K562 (cell line): Measurements from ENCODE around the gene PEX19. TPM values are rescaled to one million over a fixed set of nuclear protein-coding genes. Genes with fewer than 3 reads are reported as not detected.
A peak's percentile ranks its signal among the peaks of the same experiment; 100 is the strongest.

Experiments used
- CBX1 ChIP-seq: sonication (generic); IDR thresholded peaks from 2 replicates; pipeline ENCODE4 v1.6.1; 2016; ENCODE audit warnings: antibody characterized with exemption, low read depth, mild to moderate bottlenecking
- CBX3 ChIP-seq, 2 experiments: IDR thresholded peaks; 1 replicate in 1 of 2; 2 replicates in 1 of 2; pipeline ENCODE4 v1.6.1; 2012; ENCODE audit warnings: inconsistent platforms in 2 of 2, low read length in 2 of 2, borderline replicate concordance in 1 of 2, control low read depth in 1 of 2
- CHCHD3 ChIP-seq: fragments of 250-450 bp; sonication (Bioruptor Pico); IDR thresholded peaks from 2 replicates; pipeline ENCODE4 v2.1.2; 2022; ENCODE audit warnings: mild to moderate bottlenecking
- CXXC5 ChIP-seq: fragments of 250-450 bp; sonication (Bioruptor Pico); IDR thresholded peaks from 2 replicates; pipeline ENCODE4 v1.8.0; 2022; ENCODE audit warnings: inconsistent platforms, mild to moderate bottlenecking, moderate library complexity
- ETV6 ChIP-seq, 3 experiments: fragments of 150-350 bp in 1 of 3; sonication (generic) in 1 of 3; formaldehyde crosslinking in 1 of 3; IDR thresholded peaks; 2 replicates each; pipeline versions ENCODE4 v1.6.1 to v1.8.0; 2014 to 2022; ENCODE audit warnings: borderline replicate concordance in 2 of 3, low read depth in 2 of 3, antibody characterized with exemption in 1 of 3, low read length in 1 of 3, mild to moderate bottlenecking in 1 of 3, missing genetic modification reagents in 1 of 3
- POLR2A ChIP-seq: fragments of 450-650 bp; conservative IDR thresholded peaks from 2 replicates; pipeline ENCODE4 v1.6.1; 2016
- RB1 ChIP-seq: fragments of 450-650 bp; IDR thresholded peaks from 2 replicates; pipeline ENCODE4 v1.6.1; 2017; ENCODE audit warnings: low read depth, mild to moderate bottlenecking
- RCOR1 ChIP-seq, 2 experiments: IDR thresholded peaks; 2 replicates each; pipeline ENCODE4 v1.6.1; 2012; ENCODE audit warnings: low read depth in 2 of 2, low read length in 2 of 2, borderline replicate concordance in 1 of 2, improper control_type of control experiment in 1 of 2
- SMAD4 ChIP-seq: fragments of 250-450 bp; sonication (Bioruptor Pico); conservative IDR thresholded peaks from 2 replicates; pipeline ENCODE4 v1.8.0; 2021; ENCODE audit warnings: inconsistent platforms, mild to moderate bottlenecking, moderate library complexity
- SMARCB1 ChIP-seq: IDR thresholded peaks from 2 replicates; pipeline ENCODE4 v1.6.1; 2011; ENCODE audit warnings: improper control_type of control experiment, low read depth; ENCODE audit not compliant: insufficient read length
- STAT5A ChIP-seq: IDR thresholded peaks from 2 replicates; pipeline ENCODE4 v1.6.1; 2012; ENCODE audit warnings: low read length, inconsistent platforms, borderline replicate concordance
- ZFPM2 ChIP-seq: fragments of 250-450 bp; sonication (Bioruptor Pico); IDR thresholded peaks from 2 replicates; pipeline ENCODE4 v1.5.1; 2022; ENCODE audit warnings: mild to moderate bottlenecking
- ZKSCAN1 ChIP-seq: fragments of 150-350 bp; IDR thresholded peaks from 2 replicates; pipeline ENCODE4 v1.6.1; 2016; ENCODE audit warnings: low read depth, low read length
- ZNF253 ChIP-seq: fragments of 250-450 bp; sonication (Bioruptor Pico); conservative IDR thresholded peaks from 2 replicates; pipeline ENCODE4 v1.6.1; 2021; ENCODE audit warnings: mild to moderate bottlenecking
- ZNF431 ChIP-seq: sonication (generic); formaldehyde crosslinking; IDR thresholded peaks from 2 replicates; pipeline ENCODE4 v1.8.0; 2022; ENCODE audit warnings: mild to moderate bottlenecking, missing genetic modification reagents
- polyA plus RNA-seq, 8 experiments: library from polyadenylated mRNA; depleted of rRNA in 4 of 8; stranded (reverse) in 5 of 8; unstranded in 3 of 8; fragments of >200 nt; fragmentation: Nextera tagmentation in 2 of 8; fragmentation: Illumina TruSeq in 1 of 8; extraction: Ambion mirVana in 2 of 8; extraction: Trizol in 1 of 8; gene quantifications; 2 replicates each; pipeline versions ENCODE4 v1.2.1 to v1.2.3, GENCODE V29; 2011 to 2014; ENCODE audit warnings: inconsistent platforms in 1 of 8, missing spikeins in 1 of 8
- total RNA-seq, 7 experiments: library from RNA; depleted of rRNA in 6 of 7; stranded (reverse); fragments of >200 nt in 6 of 7; fragmentation: Illumina TruSeq in 2 of 7; extraction: Trizol in 2 of 7; gene quantifications; 2 replicates each; pipeline versions ENCODE4 v1.2.1 to v1.2.3, GENCODE V29; 2011 to 2021; ENCODE audit warnings: low replicate concordance in 1 of 7
- TF ChIP-seq, protein P1 (sequence below): sonication (generic); formaldehyde crosslinking; IDR thresholded peaks from 2 replicates; pipeline ENCODE4 v1.8.0; 2022; ENCODE audit warnings: mild to moderate bottlenecking, missing genetic modification reagents
- TF ChIP-seq, protein P2 (sequence below): fragments of 450-650 bp; IDR thresholded peaks from 2 replicates; pipeline ENCODE4 v1.7.1; 2018; ENCODE audit warnings: mild to moderate bottlenecking, low read depth; ENCODE audit not compliant: partially characterized antibody
- TF ChIP-seq, protein P3 (sequence below), 2 experiments: fragments of 250-450 bp in 1 of 2; fragments of 450-650 bp in 1 of 2; sonication (Bioruptor Pico) in 1 of 2; IDR thresholded peaks; 2 replicates each; pipeline versions ENCODE4 v1.6.1 to v1.8.0; 2016 to 2021; ENCODE audit warnings: mild to moderate bottlenecking in 2 of 2, moderate library complexity in 2 of 2, missing compliant biosample characterization in 1 of 2, missing genetic modification characterization in 1 of 2

PEX19 gene
- total and polyA plus RNA-seq, 9 of the 15 experiments (the other 6 are each of a cell fraction or from before 2014, with no cell fraction given), result 32.5 to 103 (median 59.8) TPM

DNA sequence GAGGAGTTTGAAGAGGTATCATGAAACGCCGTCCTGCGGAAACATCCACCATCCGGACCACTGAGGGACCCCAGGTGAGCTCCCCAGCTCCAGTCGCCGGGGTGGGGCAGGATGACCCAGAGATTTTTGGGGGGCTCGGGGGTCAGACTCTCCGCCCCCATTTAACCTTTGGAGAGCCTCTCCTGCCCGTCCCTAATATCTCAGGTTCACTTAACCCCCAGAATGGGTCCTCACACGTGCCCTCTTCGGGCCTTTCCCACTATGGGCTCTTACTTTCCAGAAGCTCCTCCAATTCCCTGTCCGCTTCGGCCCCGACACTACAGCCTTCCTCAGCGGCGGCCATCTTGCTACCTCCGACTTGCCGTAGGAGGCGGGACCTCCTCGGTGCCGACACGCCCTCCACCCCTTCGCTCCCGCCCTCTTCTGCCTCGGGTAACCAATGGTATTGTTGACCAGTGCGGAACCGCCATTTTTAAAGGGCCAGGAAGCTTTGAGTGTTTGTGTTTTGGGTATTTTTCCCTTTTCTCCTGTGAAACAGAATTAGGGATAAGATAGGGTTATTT, at the start of gene PEX19 (continued):
- TF ChIP-seq ETV6 (IDR thresholded peaks at IDR 0.05; ENCODE audit: borderline replicate concordance in 1 of 2, low read depth in 2 of 2, low read length in 1 of 2), result no peak
- TF ChIP-seq ETV6 (CRISPR knock-in tag; IDR thresholded peaks at IDR 0.05; ENCODE audit: borderline replicate concordance), result no peak
- peak; percentile 27; the same call in 1 of the 2 replicates for TF ChIP-seq ZKSCAN1
- TF ChIP-seq CBX1, result 0 out of 2 replicates have a peak, but pooled peaks have one; percentile 53
- TF ChIP-seq, protein P1, sequence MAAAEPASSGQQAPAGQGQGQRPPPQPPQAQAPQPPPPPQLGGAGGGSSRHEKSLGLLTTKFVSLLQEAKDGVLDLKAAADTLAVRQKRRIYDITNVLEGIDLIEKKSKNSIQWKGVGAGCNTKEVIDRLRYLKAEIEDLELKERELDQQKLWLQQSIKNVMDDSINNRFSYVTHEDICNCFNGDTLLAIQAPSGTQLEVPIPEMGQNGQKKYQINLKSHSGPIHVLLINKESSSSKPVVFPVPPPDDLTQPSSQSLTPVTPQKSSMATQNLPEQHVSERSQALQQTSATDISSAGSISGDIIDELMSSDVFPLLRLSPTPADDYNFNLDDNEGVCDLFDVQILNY (CRISPR knock-in tag), result no peak
- peak; percentile 93 for TF ChIP-seq POLR2A
- peak in 1 of 2 experiments; percentile 13; a peak in 1 of 3 replicates for TF ChIP-seq CBX3 (IDR thresholded peaks at IDR 0.05; ENCODE audit: borderline replicate concordance in 1 of 2, low read length in 2 of 2)
- no peak for TF ChIP-seq SMARCB1
- no peak for TF ChIP-seq ZFPM2 (CRISPR knock-in tag)
- no peak; the same call in 1 of the 2 replicates for TF ChIP-seq RB1
- TF ChIP-seq CXXC5 (CRISPR knock-in tag), result peak; percentile 43; the same call in 1 of the 2 replicates
- TF ChIP-seq ZNF253, result no peak
- no peak for TF ChIP-seq SMAD4 (CRISPR knock-in tag)
- TF ChIP-seq STAT5A, result 0 out of 2 replicates have a peak, but pooled peaks have one; percentile 12
- TF ChIP-seq RCOR1 (IDR thresholded peaks at IDR 0.05; ENCODE audit: borderline replicate concordance in 1 of 2, low read depth in 2 of 2, low read length in 2 of 2), result no peak
- TF ChIP-seq, protein P2, sequence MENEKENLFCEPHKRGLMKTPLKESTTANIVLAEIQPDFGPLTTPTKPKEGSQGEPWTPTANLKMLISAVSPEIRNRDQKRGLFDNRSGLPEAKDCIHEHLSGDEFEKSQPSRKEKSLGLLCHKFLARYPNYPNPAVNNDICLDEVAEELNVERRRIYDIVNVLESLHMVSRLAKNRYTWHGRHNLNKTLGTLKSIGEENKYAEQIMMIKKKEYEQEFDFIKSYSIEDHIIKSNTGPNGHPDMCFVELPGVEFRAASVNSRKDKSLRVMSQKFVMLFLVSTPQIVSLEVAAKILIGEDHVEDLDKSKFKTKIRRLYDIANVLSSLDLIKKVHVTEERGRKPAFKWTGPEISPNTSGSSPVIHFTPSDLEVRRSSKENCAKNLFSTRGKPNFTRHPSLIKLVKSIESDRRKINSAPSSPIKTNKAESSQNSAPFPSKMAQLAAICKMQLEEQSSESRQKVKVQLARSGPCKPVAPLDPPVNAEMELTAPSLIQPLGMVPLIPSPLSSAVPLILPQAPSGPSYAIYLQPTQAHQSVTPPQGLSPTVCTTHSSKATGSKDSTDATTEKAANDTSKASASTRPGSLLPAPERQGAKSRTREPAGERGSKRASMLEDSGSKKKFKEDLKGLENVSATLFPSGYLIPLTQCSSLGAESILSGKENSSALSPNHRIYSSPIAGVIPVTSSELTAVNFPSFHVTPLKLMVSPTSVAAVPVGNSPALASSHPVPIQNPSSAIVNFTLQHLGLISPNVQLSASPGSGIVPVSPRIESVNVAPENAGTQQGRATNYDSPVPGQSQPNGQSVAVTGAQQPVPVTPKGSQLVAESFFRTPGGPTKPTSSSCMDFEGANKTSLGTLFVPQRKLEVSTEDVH, result no peak
- TF ChIP-seq, protein P3, sequence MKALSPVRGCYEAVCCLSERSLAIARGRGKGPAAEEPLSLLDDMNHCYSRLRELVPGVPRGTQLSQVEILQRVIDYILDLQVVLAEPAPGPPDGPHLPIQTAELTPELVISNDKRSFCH (CRISPR knock-in tag; IDR thresholded peaks at IDR 0.05), result no peak
- TF ChIP-seq, protein P3 (tag; IDR thresholded peaks at IDR 0.05), result no peak
- TF ChIP-seq CHCHD3, result no peak
- TF ChIP-seq ZNF431 (CRISPR knock-in tag), result no peak
